KBM-7 (cell line): ENCODE results near the gene NYNRIN.
"Not testable (repeated sequence)": the region's sequence is repeated elsewhere in the genome, so short reads cannot be mapped to it uniquely, and the experiment has no call there.

ENCODE experiments used
- DNase-seq: peaks from one replicate; pipeline ENCODE4 v3.0.0-alpha.2; 2015
- in situ Hi-C: fragments of 300-500 bp; cut with MboI; formaldehyde crosslinking; loops from 2 replicates; pipeline ENCODE4 v1.14.3; 2020; ENCODE audit warnings: low sequenced_read_pairs, low pct_unique_long_range_greater_than_20kb, mixed read lengths

The NYNRIN gene

DNA sequence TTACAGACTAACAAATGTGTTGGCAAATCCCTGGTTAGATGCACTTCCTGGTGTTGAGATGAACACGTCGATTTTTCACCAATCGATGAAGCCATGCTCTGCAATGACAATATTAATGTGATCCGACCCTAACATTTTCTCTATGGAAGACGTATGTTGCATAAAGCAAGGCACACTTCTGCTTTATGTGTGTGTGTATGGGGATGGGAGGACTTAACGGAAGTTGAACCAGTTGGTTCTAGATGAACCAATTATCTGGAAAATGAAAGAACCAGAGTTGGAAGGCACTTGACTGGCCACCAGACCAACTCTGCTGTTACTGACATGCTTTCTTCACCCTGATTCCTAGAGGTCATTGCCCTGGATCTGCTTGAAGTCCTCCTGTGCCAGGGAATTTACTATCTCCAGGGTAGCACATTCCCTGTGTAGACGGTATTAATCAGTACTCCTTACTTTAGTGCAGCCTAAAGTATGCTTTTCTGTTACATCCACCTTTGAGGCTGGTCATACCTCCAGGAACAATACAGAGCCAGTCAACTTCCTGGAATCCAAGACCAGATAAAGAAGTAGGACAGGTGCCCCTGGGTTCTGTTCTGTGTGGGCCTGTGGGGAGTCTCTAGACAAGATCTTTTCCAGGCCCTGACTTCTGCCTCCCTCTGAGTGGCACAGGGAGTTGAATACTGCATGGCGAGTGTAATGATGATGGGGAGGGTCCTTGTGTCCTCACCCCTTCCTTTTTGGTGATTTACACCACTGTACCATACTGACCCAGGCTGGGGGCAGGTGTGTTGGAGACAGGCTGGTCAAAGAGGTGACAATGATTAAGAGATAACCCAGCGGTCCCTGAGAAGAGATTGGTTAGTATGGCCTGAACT lies 39.7 kb downstream of the NYNRIN start:
- in situ Hi-C loops: loop anchor here (10.0 kb wide), 1 partner anchor 104 kb away; the partner anchor contains the start of genes ADCY4 and RIPK3
- no peak for DNase-seq

DNA sequence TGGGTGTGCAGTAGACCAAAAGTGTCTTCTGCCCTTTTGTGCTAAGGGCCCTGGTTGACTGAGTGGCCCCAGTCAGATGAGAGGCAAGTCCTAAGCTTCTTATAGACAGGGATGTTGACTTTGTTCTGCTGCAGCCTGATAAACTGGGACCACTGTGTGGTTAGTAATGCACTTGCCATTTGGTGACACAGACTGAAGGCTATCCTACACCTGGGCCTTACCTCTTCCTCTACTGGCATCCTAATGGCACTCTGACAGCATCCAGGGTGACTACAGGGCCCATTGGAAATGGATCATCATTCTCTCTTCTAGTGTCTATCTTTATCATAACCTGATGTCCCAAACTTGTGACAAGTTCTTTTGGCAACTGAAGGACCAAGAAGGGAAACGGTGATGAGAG lies 40.5 kb downstream of the NYNRIN start:
- in situ Hi-C loops: loop anchor here (10.0 kb wide), 1 partner anchor 104 kb away; the partner anchor contains the start of genes ADCY4 and RIPK3

DNA sequence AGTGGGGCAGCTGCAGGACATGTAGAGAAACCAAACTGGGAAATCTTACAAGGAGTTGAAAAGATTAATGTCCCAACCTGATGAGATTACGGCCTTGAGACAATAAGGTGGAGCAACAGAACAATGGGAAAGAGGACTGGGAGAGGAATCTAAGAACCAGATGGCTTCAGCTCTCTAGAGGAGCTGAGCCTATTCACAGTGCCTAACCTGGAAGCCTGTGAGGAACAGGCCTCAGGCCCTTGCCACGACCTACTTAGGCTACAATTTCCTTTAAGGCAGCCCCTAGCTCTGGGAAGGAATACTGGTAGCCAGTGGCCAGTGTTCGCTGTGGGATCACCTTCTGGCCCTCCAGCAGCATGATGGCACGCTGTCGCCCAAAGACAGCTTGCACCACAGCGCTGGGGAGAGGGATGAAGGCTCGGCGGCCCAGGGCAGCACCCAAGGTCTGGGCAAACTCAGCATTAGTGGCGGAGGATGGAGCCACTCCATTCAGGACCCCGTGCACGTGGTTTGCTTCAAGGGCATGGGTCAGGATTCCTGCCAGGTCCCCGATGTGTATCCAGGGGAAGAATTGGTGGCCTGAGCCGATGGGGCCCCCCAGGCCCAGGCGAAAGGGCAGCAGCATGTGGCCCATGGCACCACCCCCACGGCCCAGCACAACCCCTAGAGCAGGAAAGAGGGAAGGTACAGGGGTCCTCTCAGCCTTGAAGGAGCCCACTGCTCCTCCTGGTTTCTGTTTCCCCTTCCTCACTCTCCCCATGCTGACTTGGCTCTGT lies 41.2 kb downstream of the NYNRIN start:
- DNase-seq: no peak
- in situ Hi-C loops: loop anchor here (10.0 kb wide), 1 partner anchor 105 kb away; the partner anchor contains the start of genes ADCY4 and RIPK3

More for the DNA sequence above, 40.5 kb downstream of the NYNRIN start:
- DNase-seq: no peak

DNA sequence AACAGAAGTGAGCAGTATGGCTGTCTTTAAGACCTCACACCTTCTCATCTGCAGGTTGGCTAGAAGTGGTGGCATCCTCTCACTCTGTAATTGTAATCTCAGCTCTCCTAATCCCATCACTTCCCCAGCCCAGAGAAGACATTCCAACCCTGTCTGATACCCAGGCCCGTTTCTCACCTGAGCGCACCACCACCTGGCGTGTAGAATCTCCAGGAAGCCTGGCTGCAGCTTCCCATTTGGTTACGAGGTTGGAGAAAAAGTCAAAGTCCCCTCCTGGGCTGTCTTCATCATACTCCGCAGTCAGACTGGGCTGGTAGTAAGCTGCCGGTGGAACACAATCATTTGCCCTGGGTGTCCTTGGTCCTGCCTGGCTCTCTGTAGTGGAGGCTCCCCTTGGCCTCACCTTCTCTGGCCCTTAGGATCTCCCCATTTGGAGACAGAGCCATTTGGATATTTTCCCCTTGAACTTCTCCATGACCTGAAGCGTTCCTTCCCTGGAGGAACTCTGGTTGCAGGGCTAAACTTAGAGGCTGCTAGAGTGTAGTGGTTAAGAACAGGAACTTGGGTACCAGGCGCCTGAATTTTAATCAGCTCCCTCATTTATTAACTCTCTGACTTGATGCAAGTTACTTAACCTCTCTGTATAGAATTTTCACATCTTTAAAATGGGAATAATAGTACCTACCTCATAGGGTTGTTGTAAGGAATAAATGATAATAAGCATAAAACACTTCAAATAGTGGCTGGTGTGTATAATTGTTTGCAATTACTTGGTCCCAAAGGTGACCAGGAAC lies 42.0 kb downstream of the NYNRIN start:
- no peak for DNase-seq
- in situ Hi-C loops: no loop called here

DNA sequence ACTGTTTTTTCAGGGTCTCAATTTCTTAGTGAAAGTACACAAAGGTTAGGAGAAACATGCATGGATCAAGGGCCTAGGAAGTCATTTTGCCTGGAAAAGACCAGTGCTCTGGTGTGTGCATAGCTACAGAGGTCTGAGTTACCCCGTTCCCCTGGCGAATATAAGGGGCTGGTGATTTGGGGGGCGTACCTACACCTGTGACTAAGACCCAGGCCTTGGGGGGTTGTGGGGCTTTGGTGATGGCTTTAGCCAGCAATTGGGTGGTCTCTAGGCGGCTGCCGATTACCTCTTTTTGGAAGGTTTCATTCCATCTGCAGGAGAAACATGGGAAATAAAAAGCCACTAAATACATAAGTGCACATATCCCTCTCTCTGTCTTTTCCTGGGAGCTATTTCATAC lies 42.7 kb downstream of the NYNRIN start:
- in situ Hi-C loops: no loop called here

DNA sequence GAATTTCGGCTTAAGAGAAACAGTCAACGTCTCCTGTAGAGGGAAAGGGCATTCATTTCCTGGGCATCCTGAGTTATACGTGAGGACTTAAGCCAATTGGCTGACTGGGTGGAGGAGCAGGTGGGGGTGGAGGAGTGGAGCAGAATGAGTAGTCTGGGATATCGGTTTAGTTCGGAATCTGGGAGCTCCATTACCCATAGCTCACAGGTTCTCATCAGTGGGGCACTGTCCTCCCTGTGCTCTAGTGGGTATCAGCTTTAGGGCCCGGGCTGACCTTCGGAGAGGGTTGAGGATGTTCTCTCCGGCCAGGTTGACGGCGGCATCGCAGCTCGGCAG lies 43.1 kb downstream of the NYNRIN start:
- in situ Hi-C loops: no loop called here
- no peak for DNase-seq

More for the DNA sequence above, 42.7 kb downstream of the NYNRIN start:
- no peak for DNase-seq

DNA sequence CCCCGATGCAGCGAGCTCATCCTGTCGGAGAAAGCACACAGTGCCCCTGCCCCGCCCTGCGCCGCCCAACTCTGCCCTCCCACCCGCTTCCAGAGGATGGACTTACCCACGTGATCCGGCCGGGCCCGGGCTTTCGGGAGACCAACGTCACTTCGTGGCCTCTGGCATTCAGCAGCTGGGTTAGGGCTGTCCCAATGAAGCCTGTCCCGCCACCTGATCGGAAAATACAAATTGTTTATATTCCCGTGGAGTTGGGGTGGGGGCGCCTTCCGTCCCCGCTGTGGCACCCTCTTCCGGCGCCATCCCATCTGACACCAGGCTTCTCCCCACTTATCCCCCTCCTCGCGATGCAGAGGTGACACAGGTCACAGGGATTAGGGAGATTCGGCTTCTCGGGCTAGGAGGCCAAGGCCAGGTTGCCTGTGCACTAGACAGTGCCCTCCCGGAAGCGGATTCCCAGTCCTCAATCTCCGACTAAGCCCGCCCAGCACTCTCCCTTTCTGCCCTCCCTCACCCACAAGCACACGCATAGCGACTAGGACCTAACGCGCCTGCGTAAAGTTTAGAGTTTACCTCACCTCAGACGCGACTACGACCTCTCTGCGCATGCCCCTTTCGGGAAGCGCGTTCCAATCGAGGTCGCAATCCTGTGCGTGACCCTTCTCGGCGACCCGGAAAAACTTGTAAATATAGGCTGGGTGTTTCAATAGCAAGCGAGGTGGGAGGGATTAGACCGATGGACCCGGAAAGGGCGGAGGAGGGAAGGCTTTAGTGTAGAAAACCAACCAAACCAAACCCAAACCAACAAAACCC lies 43.6 kb downstream of the NYNRIN start, which contains the start of gene SDR39U1:
Gene SDR39U1, minus strand, starts transcription at position 537 of the 813 bp plus-strand sequence. Its CDS starts 7 bp downstream, at position 530.
- in situ Hi-C loops: no loop called here
- peak; percentile 99 for DNase-seq

DNA sequence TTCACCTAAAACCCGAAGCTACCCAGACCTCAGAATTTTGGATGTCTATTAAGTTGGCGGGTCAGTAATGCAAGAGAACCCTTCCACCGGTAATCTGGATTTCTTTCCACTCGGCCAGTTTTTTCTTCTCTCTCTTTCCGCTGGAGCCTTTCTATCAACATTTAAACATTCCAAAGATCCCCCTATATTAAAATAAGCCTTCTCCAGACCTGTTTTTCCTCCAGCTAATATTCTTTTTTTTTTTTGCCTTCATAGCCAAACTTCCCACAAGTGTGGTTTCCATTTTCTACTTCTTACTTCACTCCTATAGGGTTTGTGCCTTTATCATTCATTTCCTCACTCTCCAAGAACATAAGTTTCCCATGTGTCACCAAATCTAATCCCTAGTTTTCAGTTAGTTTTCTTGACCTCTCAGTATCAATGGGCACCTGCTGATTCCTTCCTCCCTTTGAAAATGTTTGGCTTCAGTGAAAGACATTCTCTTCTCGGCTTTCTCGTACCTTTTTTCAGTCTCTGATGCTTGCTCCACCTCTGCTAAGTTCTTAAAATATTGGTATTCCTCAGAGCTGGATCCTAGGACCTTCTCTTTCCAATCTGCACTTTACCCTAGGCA lies 44.4 kb downstream of the NYNRIN start:
- in situ Hi-C loops: no loop called here

DNA sequence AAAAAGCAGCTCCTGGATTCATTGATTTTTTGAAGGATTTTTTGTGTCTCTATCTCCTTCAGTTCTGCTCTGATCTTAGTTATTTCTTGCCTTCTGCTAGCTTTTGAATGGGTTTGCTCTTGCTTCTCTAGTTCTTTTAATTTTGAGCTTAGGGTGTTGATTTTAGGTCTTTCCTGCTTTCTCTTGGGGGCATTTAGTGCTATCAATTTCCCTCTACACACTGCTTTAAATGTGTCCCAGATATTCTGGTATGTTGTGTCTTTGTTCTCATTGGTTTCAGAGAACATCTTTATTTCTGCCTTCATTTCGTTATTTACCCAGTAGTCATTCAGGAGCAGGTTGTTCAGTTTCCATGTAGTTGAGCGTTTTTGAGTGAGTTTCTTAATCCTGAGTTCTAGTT lies 52.0 kb downstream of the NYNRIN start:
- in situ Hi-C loops, DNase-seq: not testable (repeated sequence)

More for the DNA sequence above, 44.4 kb downstream of the NYNRIN start:
- DNase-seq: no peak

DNA sequence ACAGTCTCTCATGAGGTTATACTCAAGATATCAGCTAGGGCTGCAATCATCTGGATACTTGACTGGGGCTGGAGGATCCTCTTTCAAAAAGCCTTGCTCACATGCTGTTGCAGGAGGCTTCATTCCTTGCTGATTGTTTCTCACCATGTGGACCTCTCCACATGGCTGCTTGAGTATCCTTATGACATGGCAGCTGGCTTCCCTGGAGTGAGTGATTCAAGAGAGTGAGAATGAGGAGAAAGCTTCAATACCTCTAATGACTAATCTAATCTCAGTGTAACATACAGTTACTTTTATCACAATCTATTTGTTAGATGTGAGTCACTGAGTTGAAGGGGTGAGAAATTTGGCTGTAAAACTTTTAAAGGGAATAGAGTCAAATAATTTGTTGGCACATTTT lies 58.2 kb downstream of the NYNRIN start:
- DNase-seq: no peak
- in situ Hi-C loops: no loop called here

DNA sequence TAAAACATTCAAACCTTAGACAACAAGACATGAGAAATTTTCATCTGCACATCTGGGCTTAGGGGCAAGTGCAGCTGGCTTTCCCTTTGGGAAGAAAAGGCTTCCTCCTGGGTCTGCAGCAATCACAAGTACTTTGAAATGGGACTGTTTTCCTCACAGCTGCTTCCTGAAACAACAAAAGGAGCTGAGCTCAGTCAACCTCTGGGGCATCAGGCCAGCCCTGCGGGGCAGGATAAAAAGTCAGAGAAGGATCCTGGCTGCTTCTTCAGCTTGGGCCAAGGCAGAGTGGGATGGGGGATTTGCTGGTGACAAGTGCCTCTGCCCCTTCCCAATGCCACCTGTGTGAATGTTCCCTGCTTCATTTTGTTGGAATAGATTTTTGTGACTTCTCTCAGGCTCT lies 59.9 kb downstream of the NYNRIN start:
- no peak for DNase-seq
- in situ Hi-C loops: no loop called here

DNA sequence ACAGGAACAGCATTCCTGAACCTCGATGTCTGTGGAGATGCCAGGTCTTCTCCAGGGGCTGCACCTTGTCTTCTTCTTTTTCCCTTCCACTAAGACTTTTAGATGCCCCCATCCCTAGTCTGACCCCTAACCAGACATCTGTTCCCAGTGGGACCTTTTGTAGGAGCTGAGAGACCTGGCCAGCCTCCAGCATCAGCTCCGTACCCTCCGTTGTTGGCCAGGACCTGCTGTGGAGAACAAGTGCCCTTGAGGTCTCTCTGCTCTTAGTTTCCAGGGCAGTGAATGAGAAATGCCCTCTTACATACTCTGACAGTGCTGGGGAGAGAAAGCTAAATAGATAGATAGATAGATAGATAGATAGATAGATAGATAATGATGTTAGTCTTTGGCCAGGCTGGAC lies 60.5 kb downstream of the NYNRIN start:
- no peak for DNase-seq

DNA sequence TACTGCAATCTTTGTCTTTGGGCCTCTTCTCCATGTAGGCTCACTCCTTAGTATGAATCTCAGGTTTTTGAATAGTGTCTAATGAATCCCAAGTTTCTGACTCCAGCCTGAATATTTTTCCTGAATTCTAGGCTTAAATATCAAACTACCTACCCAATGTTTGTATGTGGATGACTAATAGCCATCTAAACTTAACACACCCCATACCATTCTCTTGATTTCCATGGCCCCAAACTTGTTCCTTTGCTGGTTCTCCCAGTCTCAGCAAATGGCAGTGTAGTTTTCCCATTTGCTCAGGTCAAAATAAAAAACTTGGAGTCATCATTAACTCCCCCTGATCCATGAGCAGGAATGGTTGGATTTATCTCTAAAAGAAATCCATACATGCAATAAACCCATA lies 62.5 kb downstream of the NYNRIN start:
- in situ Hi-C loops: no loop called here
- no peak for DNase-seq

More for the DNA sequence above, 60.5 kb downstream of the NYNRIN start:
- in situ Hi-C loops: no loop called here

DNA sequence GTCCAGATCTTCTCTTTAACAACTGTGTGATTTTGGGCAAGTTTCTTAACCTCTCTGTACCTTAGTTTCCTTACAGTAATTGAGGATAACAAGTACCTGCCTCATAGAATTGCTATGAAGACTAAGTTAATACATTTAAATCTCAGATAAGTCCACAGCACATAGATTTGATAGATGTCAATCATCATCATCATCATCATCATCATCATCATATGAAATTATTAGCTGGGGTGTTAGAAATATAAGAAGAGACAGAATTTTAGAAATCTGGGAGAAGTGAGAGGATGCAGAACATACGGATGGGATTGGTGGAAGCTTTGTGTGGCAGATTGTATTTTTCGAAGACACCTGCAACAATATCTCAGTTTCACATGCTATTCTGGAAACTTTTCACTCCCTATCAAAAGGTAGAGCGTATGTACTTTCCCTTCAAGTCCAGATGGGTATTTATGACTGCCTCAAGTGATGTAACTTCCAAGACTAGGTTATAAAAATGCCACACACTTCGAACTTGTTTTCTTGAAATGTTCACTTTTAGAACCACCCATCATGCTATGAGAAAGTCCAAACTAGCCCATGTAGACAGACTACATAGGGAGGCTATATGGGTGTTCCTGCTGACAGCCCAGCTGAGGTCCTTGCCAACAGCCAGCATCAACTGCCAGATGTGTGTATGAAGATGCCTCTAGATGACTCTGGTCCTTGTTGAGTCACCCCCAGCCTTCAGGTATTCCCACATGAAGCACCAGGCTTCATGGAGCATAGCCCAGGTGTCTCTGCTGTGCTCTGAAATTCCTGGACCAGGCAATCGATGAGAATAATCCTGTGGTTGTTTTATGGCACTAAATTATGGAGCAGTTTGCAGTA lies 64.4 kb downstream of the NYNRIN start:
- in situ Hi-C loops: no loop called here
- DNase-seq: no peak

DNA sequence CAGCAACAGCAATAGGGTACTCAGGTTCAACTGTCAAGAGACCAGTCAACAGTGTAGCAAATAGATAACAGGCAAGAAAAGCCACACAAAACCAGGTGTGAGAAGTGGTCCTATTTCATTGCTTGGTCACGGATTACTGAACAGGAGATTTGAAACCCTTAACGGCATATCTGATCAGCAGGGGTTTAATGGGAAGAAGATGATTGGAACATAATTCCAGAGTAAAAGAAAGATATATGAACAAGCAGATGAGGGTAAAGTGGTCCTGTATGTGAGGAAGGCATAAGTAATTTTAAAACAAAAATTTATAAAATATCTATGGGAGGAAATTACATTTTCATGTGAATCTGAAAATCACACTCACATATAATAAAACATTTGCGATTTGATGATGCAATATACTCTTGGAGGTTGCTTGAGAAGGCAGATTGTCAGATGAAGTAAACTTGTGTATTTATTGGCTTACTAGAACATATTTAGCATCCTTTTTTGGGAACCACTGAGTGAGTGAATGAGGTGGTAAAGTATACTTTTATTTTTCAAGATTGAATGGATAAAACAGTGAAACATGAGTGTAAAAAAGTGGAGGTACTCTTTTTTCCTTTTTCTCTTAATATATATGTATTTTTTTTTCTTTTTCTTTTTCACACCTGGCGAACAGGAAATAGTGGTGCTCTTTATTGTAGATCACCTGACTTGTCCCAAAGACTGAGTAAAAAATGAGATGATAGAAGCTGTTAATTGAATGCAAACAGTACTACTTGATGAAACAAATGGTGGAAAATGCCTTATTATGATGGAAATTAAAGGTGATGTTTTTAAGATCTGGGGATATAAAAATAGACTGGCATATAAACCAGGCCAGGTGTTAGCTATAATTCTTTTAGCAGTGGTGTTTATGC lies 65.3 kb downstream of the NYNRIN start:
- no peak for DNase-seq
- in situ Hi-C loops: no loop called here

DNA sequence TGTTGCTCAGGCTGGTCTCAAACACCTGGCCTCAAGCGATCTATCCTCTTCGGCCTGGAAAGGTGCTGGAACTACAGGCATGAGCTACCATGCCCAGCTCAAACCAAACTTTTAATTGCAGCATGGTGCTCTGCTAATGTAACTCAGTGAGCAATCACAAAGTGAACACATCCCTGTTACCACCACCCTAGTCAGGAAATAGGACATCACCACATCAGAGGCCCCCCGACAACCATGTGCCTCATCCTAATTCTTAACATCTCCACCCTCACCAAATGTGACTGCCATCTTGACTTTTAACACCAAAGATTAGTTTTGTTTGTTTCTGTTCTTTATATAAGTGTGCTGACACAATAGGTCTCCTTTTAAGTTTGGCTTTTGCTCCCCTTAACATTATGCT lies 66.6 kb downstream of the NYNRIN start:
- in situ Hi-C loops: no loop called here
- no peak for DNase-seq
